Medulla oblongata (tissue), 1 donor: ENCODE data around the gene ST6GALNAC1.

ENCODE experiments used
- DNase-seq: peaks from one replicate; pipeline ENCODE4 v3.0.0-alpha.2; 2015; ENCODE audit errors: extremely low spot score

ST6GALNAC1 gene

GRCh38 chr17:76578376-76578775, 65.2 kb downstream of the ST6GALNAC1 start:
- no peak for DNase-seq

GRCh38 chr17:76577876-76578275, 65.7 kb downstream of the ST6GALNAC1 start:
- DNase-seq = no peak

GRCh38 chr17:76576189-76576588, 67.4 kb downstream of the ST6GALNAC1 start:
- DNase-seq = no peak

GRCh38 chr17:76575570-76575969, 68.0 kb downstream of the ST6GALNAC1 start:
- DNase-seq = no peak
